Ovary (tissue), 3 donors: ENCODE data around the gene KCTD13.

ENCODE experiments used
- POLR2A ChIP-seq: fragments of 450-650 bp; IDR thresholded peaks from one replicate; pipeline ENCODE4 v1.6.1; 2017; ENCODE audit warnings: antibody characterized with exemption, mild to moderate bottlenecking, moderate library complexity
- TF ChIP-seq, protein P1 (sequence below), 3 donors: fragments of 450-650 bp in 2 of 3; fragments of 200-600 bp in 1 of 3; IDR thresholded peaks; one replicate each; pipeline versions ENCODE4 v1.5.1 to v1.8.0; 2016 to 2022; ENCODE audit warnings: antibody characterized with exemption in 3 of 3, mild to moderate bottlenecking in 1 of 3
- donor health status: DM: no; HTN: no; CAD: no.

DNA sequence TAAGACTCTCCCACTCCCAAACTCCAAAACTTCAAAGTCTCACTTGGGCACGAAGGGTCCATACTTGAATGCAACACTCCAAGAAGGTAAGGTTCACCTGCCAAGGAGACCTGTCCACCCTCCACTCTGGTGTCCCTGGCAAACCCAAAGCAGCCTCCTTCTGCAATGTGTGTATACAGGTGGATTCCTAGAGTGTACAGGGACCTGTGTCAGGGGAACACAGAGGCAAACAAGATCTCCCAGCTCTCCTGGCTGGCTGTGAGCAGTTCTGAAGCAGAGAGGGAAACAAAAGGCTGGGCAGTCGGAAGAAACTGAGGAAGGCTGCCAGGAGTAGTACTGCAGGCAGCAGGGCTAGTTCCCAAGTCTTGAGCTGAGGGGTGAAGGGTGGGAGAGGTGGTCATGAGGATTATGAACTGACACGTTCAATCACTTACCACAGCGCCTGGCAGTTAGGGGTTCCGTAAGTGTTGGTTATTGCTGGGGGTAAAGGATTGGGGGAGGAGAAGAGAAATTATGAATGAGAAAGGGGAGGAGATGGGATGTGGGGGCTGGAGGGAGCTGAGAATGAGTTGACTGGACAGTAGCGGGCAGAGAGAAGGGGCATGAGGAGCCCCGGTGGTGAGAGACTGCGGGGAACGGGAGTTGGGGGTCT lies 795 bp downstream of the KCTD13 start:
- TF ChIP-seq, protein P1, sequence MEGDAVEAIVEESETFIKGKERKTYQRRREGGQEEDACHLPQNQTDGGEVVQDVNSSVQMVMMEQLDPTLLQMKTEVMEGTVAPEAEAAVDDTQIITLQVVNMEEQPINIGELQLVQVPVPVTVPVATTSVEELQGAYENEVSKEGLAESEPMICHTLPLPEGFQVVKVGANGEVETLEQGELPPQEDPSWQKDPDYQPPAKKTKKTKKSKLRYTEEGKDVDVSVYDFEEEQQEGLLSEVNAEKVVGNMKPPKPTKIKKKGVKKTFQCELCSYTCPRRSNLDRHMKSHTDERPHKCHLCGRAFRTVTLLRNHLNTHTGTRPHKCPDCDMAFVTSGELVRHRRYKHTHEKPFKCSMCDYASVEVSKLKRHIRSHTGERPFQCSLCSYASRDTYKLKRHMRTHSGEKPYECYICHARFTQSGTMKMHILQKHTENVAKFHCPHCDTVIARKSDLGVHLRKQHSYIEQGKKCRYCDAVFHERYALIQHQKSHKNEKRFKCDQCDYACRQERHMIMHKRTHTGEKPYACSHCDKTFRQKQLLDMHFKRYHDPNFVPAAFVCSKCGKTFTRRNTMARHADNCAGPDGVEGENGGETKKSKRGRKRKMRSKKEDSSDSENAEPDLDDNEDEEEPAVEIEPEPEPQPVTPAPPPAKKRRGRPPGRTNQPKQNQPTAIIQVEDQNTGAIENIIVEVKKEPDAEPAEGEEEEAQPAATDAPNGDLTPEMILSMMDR (IDR thresholded peaks at IDR 0.05), result no peak
- no peak for TF ChIP-seq POLR2A
